ENCODE measurements around the gene KMT2C. TPM values are rescaled to one million over a fixed set of nuclear protein-coding genes. Genes with fewer than 3 reads are reported as not detected.
"Not testable (repeated sequence)": the region's sequence is repeated elsewhere in the genome, so short reads cannot be mapped to it uniquely, and the experiment has no call there.

The KMT2C gene
- total and polyA plus RNA-seq, 8 donors: 10.1 to 64.1 (median 53.3) TPM

- intact Hi-C loops (cut with DNase I); DNase-seq; H3K9me3 ChIP-seq; H3K36me3 ChIP-seq; H3K4me3 ChIP-seq; H3K27ac ChIP-seq; H3K27me3 ChIP-seq: not testable (repeated sequence)
- peak; percentile 26 for FAIRE-seq
- peaks cover 4 to 17% (median 11%) of the 10 kb centered on the region in 3 donors for H3K4me1 ChIP-seq
- peak in 1 of 4 donors; percentile 5 for ATAC-seq
- WGBS, 2 donors: 44 to 56% methylated on average over 4 of the region's 4 CpGs
Observed at GRCh38 chr7:152384235-152385200, 51.3 kb downstream of the KMT2C start.

GRCh38 chr7:152383341-152384234 is 52.2 kb downstream of the KMT2C start:
- no peak for TF ChIP-seq CTCF (IDR thresholded peaks at IDR 0.05)
- H3K9me3 ChIP-seq: no peaks in the 10 kb centered on the region
- intact Hi-C loops (cut with DNase I): no loop called here
- H3K4me1 ChIP-seq: peaks cover 4 to 17% (median 11%) of the 10 kb centered on the region in 3 donors
- ATAC-seq: peak; percentile 7 to 43 (median 38)
- H3K36me3 ChIP-seq: no peaks in the 10 kb centered on the region
- WGBS, 2 donors: 68 to 71% methylated on average over 9 of the region's 9 CpGs
- DNase-seq: no peak
- H3K27me3 ChIP-seq: no peaks in the 10 kb centered on the region
- no peak for FAIRE-seq
- H3K27ac ChIP-seq: no peak overlapping the region
- no peak overlapping the region for H3K4me3 ChIP-seq

GRCh38 chr7:152382244-152382643 is 53.6 kb downstream of the KMT2C start:
- no peaks in the 10 kb centered on the region for H3K9me3 ChIP-seq
- H3K4me1 ChIP-seq: peaks cover 4 to 17% (median 11%) of the 10 kb centered on the region in 3 donors
- H3K27ac ChIP-seq: no peak overlapping the region
- no peaks in the 10 kb centered on the region for H3K36me3 ChIP-seq
- no peaks in the 10 kb centered on the region for H3K27me3 ChIP-seq
- intact Hi-C loops (cut with DNase I): no loop called here
- no peak for TF ChIP-seq CTCF (IDR thresholded peaks at IDR 0.05)
- DNase-seq (no peak), ATAC-seq (peak in 1 of 4 donors; percentile 7), FAIRE-seq (no peak)
- H3K4me3 ChIP-seq: no peak overlapping the region
- 6 to 14% methylated on average over 1 of the region's 1 CpG for WGBS, 2 donors

- FAIRE-seq; H3K27me3 ChIP-seq; H3K9me3 ChIP-seq; H3K4me3 ChIP-seq; intact Hi-C loops (cut with DNase I); H3K36me3 ChIP-seq; DNase-seq; H3K27ac ChIP-seq: not testable (repeated sequence)
- peaks cover 4 to 17% (median 11%) of the 10 kb centered on the region in 3 donors for H3K4me1 ChIP-seq
- 50 to 52% methylated on average over 5 of the region's 5 CpGs for WGBS, 2 donors
- peak in 1 of 4 donors; percentile 10 for ATAC-seq
Observed at GRCh38 chr7:152380931-152381578, 54.7 kb downstream of the KMT2C start.

- DNase-seq; H3K4me3 ChIP-seq; FAIRE-seq; intact Hi-C loops (cut with DNase I); H3K9me3 ChIP-seq; H3K36me3 ChIP-seq; H3K27ac ChIP-seq; ATAC-seq; H3K27me3 ChIP-seq: not testable (repeated sequence)
- H3K4me1 ChIP-seq: peaks cover 0 to 13% (median 8%) of the 10 kb centered on the region in 3 donors
Observed at GRCh38 chr7:152378497-152378896, 57.3 kb downstream of the KMT2C start.

GRCh38 chr7:152376716-152377484 is 58.9 kb downstream of the KMT2C start:
- intact Hi-C loops (cut with DNase I); H3K9me3 ChIP-seq; FAIRE-seq; H3K4me1 ChIP-seq; ATAC-seq; DNase-seq; H3K27ac ChIP-seq; H3K36me3 ChIP-seq; H3K4me3 ChIP-seq; H3K27me3 ChIP-seq: not testable (repeated sequence)
- WGBS, 2 donors: 70 to 73% methylated on average over 8 of the region's 8 CpGs

All from pancreas (tissue), 10 donors.